ENCODE measurements around the gene MROH8. TPM values are rescaled to one million over a fixed set of nuclear protein-coding genes. Genes with fewer than 3 reads are reported as not detected.

Gene MROH8
- polyA plus RNA-seq, 1 experiment = 2.5 TPM

- peak; percentile 49 for TF ChIP-seq CTCF (IDR thresholded peaks at IDR 0.05; ENCODE audit: low read depth, low read length)
- peak; percentile 50 for DNase-seq (ENCODE audit: low read depth, low spot score)
- ChIA-PET POLR2A (interaction anchor here (0.6 to 1.6 kb wide), 2 partner anchors 82 to 96 kb away, joined by 3 to 9 read pairs; partner anchors contain the start of genes MROH8 and RPN2), CTCF (interaction anchor here (0.5 to 1.7 kb wide), 10 partner anchors 15 to 897 kb away, joined by 3 to 6 read pairs (median 4); no protein-coding TSS in a partner anchor)
- Histone ChIP-seq H3K9me3 (ENCODE audit: control insufficient read depth, insufficient read depth, low read length) (no peaks in the 10 kb centered on the region), H3K4me3 (ENCODE audit: low read depth, low read length) (peak within 1 kb of the TSS; percentile 79), H3K27ac (ENCODE audit: low read depth, low read length) (peak within 1 kb of the TSS; percentile 31), H3K27me3 (ENCODE audit: control insufficient read depth, insufficient read depth, low read length) (no peaks in the 10 kb centered on the region)
These were observed 83.5 kb downstream of the MROH8 start, which contains the start of gene RBL1 for GRCh38 chr20:37095599-37096414. Gene RBL1 (minus strand): TSS chr20:37095997. CDS start chr20:37095928, 69 bp downstream.

GRCh38 chr20:37095108-37095598 is 84.2 kb downstream of the MROH8 start:
- Histone ChIP-seq H3K9me3 (ENCODE audit: control insufficient read depth, insufficient read depth, low read length) (no peaks in the 10 kb centered on the region), H3K27ac (ENCODE audit: low read depth, low read length) (no peak overlapping the region), H3K27me3 (ENCODE audit: control insufficient read depth, insufficient read depth, low read length) (no peaks in the 10 kb centered on the region), H3K4me3 (ENCODE audit: low read depth, low read length) (peak overlapping the region; percentile 79)
- no peak for DNase-seq (ENCODE audit: low read depth, low spot score)
- POLR2A ChIA-PET = interaction anchor here (1.6 kb wide), 1 partner anchor 83 kb away, joined by 9 read pairs; the partner anchor contains the start of genes MROH8 and RPN2
- CTCF ChIA-PET = interaction anchor here (0.5 to 1.7 kb wide), 5 partner anchors 14 to 101 kb away, joined by 3 to 6 read pairs (median 5); no protein-coding TSS in a partner anchor
- no peak for TF ChIP-seq CTCF (IDR thresholded peaks at IDR 0.05; ENCODE audit: low read depth, low read length)

- Histone ChIP-seq H3K9me3 (ENCODE audit: control insufficient read depth, insufficient read depth, low read length) (no peaks in the 10 kb centered on the region), H3K27ac (ENCODE audit: low read depth, low read length) (no peak overlapping the region), H3K4me3 (ENCODE audit: low read depth, low read length) (no peak overlapping the region), H3K27me3 (ENCODE audit: control insufficient read depth, insufficient read depth, low read length) (no peaks in the 10 kb centered on the region)
- ChIA-PET POLR2A (no interaction called here), CTCF (no interaction called here)
- TF ChIP-seq CTCF (IDR thresholded peaks at IDR 0.05; ENCODE audit: low read depth, low read length) = no peak
- DNase-seq (ENCODE audit: low read depth, low spot score) = no peak
These were observed 88.9 kb downstream of the MROH8 start for GRCh38 chr20:37090407-37090806.

- H3K4me3 ChIP-seq (ENCODE audit: low read depth, low read length) = no peak overlapping the region
- ChIA-PET POLR2A (no interaction called here), CTCF (interaction anchor here (0.6 to 2.2 kb wide), 9 partner anchors 9 to 98 kb away, joined by 3 to 25 read pairs (median 4); partner anchors contain the start of gene RBL1)
- no peak for DNase-seq (ENCODE audit: low read depth, low spot score)
- H3K27me3 ChIP-seq (ENCODE audit: control insufficient read depth, insufficient read depth, low read length) = no peaks in the 10 kb centered on the region
- H3K9me3 ChIP-seq (ENCODE audit: control insufficient read depth, insufficient read depth, low read length) = no peaks in the 10 kb centered on the region
- no peak overlapping the region for H3K27ac ChIP-seq (ENCODE audit: low read depth, low read length)
- peak; percentile 59 for TF ChIP-seq CTCF (IDR thresholded peaks at IDR 0.05; ENCODE audit: low read depth, low read length)
These were observed 97.5 kb downstream of the MROH8 start for GRCh38 chr20:37081717-37082289.
